Esophagus mucosa (tissue), 1 donor: ENCODE data around the gene SH2D3A. TPM values are rescaled to one million over a fixed set of nuclear protein-coding genes. Genes with fewer than 3 reads are reported as not detected.
A peak's percentile ranks its signal among the peaks of the same experiment; 100 is the strongest.
"Not testable (repeated sequence)": the region's sequence is repeated elsewhere in the genome, so short reads cannot be mapped to it uniquely, and the experiment has no call there.

Experiments used
- ATAC-seq: fragments of 200-7000 bp; cut with Tn5 transposase; one replicate; pipeline ENCODE4 v1.9.1; 2020
- total RNA-seq: library from RNA; stranded (reverse); gene quantifications from one replicate; pipeline ENCODE4 v1.2.4, GENCODE V29; 2023
- donor health status: DM: yes; HTN: yes; CAD: no.

Gene SH2D3A
- total RNA-seq, 1 donor from 2014 or later, result 28.7 TPM

DNA sequence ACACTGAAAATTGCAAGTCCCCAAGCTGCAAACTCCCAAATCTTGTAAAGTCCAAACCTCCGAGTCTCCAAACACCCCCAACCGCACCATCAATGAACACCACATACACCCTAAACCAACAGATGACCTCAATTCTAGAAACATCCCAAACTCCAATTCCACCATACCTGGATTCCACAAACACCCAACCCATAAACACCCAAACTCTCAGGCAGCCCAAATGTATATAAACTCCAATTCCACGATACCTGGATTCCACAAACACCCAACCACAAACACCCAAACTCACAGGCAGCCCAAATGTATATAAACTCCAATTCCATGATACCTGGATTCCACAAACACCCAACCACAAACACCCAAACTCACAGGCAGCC is 47.3 kb downstream of the SH2D3A start:
- ATAC-seq, result no peak

DNA sequence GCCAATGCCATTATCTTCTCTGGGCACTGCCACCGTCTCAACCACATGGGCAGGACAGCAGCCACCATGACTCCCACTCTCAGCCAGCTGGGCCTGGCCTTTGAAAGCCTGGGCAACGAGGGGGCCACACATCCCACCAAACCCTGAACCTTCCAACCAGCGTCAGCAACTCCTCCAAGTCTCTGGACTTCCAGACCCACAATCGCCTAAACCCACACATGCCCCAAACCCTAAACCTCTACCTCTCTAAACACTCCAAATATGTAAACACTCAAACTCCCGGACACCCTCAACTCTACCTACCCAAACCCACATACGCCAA is 47.7 kb downstream of the SH2D3A start:
- no peak for ATAC-seq

DNA sequence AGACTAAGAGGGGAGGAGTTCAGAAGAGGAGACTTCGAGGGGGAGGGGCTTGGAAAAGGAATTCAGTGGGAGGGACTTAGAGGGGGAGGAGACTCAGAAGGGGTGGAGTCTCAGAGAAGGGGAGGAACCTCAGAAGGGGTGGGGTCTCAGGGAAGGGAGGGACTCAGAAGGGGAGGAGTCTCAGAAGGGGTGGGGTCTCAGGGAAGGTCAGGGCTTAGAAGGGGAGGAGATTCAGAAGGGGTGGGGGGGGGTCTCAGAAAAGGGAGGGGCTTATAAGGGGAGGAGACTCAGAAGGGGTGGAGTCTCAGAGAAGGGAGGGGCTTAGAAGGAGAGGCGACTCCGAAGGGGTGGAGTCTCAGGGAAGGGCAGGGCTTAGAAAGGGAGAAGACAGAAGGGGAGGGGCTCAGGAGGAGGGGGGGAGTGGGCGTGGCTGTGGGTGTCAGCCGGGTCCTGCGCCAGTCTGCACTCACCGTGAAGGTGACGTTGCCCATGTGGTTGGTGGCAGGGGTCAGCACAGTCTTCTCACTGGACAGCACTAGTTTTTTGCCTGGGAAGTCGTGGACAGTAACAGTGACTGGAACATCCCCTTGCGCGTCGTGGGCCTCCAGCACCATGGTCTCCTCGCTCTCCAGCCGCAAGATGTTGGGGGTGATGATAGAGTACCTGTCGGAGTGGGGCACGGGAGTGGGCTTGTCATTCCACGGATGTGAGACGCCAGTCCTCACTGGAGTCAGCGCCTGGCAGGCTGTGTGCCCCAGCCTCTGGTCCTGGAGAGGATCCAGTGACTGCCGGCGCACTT is 48.3 kb downstream of the SH2D3A start:
- ATAC-seq, result peak; percentile 20

DNA sequence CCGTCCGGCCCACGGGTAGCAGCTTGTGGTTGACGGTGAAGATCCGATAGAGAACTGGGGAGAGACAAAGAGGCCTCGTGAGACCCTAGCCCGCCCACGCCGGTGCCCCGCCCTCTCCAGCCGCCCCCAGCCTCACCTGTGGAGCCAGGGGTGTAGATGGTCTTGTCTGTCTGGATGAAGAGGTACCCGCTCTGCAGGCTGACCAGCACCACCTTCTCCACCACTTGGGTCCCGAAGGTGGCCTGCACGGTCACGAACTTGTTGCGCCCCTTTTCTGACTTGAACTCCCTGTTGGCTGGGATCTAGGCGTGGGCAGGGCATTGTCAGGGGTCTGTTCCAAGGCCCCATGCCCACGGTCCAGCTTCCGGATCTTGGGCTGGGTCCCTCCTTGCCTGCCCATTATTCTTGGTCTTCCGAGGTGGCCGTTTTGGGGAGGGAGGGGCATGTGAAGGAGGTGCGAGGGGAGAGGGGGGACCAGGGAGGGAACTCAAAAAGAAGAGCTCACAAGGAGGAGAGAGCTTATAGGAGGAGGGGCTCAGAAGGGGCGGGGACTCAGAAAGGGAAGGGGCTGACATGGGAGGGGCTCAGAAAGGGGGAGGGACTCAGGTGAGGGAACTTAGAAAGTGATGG is 49.0 kb downstream of the SH2D3A start:
- ATAC-seq, result no peak

DNA sequence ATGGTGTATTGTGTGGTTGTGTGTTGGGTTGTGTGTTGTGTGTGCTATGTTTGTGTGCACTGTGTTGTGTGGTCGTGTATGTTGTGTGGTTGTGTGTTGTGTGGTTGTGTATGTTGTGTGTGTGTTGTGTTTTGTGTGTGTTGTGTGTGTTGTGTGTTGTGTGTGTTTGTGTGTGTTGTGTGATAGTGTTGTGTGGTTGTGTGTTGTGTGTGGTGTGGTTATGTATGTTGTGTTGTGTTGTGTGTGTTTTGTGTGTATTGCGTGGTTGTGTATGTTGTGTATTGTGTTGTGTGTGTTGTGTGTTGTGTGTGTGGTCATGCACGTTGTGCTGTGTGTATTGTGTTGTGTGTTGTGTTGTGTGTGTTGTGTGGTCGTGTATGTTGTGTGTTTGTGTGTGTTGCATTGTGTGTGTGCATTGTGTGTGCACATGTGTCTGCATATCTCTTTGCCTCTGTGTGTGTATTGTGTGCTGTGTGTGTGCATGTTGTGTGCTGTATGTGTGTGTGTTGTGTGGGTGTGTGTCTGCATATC is 49.7 kb downstream of the SH2D3A start:
- no peak for ATAC-seq

DNA sequence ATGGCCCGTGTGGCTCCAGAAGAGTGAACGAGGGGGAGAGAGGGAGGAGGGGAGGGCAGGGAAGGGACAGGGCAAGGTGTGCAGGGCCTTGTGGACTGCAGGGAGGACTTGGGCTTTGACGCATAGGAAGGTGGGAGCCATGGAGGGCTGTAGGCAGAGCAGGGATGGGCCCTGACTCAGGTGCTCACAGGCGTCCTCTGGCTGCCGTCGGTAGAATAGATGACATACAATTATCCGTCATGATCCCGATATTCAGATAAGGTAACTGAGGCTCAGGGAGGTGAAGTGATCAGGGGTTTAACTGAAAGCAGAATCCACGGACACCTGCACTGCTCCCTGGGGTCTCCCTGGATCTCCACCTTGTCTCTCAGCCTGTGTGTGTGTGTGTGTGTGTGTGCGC is 50.2 kb downstream of the SH2D3A start:
- no peak for ATAC-seq

DNA sequence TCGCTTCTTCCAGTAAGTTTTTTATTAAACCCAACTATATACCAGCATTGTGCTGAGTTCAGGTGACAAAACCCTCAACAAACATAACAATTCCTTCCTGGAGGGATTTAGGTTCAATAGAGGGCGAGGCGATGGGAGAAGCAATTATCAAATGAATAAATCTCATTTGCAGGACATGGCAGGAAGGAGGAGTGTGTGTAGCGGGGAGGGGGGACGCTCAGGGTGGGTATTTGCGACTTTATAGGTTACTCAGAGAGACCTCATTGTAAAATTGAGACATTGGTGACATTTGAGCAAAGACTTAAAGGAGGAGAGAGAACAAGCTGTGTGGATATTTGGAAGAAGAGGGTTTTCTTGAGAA is 50.6 kb downstream of the SH2D3A start:
- ATAC-seq, result no peak

DNA sequence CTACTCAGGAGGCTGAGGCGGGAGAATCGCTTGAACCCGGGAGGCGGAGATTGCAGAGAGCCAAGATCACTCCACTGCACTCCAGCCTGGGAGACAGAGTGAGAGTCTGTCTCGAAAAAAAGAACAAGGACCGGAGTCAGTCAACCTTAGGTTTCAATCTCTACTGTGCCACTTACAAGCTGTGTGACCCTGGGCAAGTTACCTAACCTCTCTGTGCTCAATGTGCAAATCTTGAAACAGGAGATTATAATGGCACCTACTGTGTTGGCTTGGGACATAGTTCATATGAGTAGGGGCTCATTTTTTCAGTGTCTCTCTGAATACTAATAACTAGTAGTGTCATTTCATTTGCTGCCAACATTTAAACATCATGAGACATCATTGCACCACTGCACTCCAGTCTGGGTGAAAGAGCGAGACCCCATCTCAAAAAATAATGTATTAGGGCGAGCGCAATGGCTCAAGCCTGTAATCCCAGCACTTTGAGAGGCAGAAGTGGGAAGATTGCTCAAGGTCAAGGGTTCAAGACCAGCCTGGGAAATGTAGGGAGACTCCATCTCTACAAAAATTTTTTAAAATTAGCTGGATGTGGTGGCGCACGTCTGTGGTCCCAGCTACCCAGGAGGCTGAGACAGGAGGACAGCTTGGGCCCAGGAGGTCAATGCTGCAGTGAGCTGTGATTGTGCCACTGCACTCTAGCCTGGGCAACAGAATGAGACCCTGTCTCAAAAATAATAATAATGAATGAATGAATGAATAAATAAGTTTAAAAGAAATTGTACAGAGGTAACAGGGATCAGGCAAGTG is 52.3 kb downstream of the SH2D3A start:
- no peak for ATAC-seq

DNA sequence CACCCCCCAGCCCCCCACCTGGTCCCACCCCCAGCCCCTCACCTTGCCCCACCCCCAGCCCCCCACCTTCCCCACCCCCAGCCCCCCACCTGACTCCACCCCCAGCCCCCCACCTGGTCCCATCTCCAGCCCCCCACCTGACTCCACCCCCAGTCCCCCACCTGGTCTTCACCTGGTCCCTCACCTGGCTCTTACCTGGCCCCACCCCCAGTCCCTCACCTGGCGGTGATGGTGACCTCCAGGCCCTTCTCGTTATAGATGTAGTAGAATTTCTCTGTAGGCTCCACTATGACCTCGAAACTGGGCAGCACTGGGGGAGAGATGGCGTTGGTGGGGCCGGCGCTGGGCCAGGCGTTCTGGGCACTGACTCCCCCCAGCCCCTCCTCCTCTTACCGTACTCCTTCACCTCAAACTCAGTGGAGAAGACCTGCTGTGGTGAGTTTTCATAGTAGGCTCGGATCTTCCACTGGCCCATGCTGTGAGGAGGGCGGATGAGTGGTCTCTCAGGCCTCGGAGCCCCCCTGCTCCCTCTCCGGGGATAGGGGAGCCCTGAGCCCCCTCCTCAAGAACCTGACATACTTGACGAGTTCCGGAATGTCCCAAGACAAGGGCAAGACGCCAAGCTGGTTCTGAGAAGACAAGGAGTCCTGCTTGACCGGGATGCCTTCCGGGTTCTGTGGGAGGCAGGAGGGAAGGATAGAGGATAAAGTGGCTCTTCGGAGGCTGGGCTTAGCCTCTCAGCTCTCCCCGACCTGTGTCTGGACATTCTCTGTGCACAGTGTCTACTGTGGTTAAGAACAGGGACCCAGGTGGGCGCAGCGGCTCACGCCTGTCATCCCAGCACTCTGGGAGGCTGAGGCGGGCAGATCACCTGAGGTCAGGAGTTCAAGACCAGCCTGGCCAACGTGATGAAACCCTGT is 53.2 kb downstream of the SH2D3A start:
- ATAC-seq, result no peak

DNA sequence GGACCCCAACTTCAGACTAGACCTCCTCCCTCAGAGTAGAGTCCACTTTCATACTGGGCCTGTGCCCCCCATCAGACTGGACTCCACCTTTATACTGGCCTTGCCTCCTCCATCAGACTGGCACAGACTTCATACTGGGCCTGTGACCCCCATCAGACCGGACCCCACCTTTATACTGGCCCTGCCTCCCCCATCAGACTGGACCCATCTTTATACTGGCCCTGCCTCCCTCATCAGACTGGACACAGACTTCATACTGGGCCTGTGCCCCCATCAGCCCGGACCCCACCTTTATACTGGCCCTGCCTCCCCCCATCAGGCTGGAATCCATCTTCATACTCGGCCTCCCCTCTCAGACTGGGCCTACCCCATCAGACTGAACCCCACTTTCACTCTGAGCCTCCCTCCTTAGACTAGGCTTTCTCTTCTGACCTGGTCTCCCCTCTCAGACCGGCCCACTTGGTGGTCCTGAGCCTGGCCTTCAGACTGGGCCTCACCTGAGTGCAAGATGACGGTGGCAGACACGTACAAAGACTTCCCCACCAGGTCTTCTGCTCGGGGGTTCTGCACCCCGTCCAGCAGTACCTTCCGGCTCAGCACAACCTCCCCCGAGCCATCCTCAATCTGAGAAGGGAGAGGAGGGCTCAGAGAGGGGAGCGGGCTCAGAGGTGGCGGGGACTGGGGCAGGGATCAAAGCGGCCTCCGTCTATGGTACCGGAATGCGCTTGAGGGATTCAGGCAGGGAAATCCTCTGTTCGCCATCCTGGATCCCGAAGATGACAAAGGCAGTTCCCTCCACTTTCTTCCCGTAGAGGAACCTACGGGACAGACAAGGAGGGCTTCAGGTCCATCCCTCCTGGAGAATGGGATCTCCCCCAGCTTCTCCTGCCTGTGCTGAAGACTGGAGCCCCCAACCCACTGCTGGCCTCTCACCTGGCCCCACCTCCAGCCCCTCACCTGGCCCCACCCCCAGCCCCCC is 54.3 kb downstream of the SH2D3A start:
- ATAC-seq, result no peak

DNA sequence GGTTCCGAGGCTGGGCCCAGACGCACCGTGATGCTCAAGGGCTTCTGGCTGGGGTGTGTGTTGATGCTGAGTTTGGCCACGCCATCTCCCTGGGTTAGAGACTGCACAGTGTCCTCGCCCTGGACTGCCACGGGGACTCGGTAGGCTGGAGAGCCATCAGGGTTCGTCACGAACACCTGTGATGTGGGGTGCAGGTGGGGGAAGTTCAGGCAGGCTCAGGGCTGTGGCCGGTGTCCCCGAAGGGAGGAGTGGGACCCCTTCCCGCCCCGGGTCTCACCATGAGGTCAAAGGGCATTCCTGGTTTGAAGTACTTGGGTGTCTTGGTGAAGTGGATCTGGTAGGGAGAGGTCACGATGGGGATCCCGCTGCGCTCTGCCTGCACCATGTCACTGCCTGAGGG is 55.0 kb downstream of the SH2D3A start:
- no peak for ATAC-seq

DNA sequence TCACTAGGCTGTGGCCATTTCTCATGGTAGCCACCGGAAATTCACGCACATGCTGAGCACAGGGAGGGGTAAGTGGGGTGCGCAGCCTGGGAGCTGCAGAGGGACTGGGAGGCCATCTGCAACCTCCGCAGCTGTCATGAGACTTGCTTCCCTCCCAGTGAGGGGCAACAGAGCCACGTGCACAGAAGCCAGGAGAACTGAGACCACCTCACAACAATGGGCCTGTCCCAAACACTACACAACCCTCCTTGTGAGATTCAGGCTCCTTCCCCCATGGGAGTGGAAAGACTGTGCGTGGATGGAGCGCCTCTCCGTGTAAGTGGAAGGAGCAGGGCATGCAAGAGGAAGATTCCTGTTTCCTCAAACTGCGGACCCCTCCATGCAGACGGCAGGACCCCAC is 55.6 kb downstream of the SH2D3A start:
- ATAC-seq, result no peak

DNA sequence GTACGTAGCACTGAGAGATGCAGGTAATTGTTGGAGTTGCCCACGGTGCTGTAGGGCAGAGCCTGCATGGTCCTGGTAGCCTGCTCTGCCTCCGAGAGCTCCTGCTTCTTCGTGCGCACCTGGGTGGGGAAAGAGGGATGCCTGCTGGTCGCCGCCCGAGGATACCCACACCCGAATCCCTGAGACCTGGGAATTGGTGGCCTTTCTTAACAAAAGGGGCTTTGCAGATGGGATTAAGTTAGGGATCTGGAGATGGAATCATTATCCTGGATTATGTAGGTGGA is 56.2 kb downstream of the SH2D3A start:
- ATAC-seq, result no peak

DNA sequence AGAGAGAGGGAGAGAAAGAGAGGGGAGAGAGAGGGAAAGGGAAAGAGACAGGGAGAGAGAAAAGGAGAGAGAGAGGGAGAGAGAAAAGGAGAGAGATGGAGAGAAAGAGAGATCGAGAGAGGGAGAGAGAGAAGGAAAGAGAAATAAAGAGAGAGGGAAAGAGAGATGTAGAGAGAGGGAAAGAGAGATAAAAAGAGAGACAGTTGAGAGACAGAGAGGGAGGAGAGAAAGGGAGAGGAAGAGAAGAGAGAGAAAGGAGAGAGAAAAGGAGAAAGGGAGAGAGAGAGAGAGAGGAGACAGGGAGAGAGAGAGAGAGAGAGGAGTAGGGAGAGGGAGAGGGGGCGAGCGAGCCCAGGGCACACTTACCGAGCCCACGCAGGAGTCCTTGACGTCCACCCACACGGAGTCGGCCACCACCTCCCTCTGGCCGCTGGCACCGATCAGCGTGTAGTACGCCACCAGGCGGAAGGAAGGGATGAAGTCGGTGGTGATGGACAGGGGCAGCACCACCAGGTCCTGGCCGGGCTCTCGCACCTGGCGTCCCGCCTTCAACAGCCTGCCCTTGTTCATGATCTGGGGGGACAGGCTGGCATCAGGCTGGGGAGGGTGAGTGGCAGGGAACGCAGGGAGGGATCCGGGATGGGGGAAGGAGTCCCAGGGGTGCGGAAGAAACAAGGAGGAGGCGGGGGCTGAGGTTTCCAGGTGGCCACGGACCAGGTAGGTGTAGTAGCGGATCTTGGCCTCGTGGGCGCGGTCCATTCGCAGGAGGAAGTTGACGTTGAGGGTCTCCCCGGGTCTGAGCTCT is 56.8 kb downstream of the SH2D3A start:
- ATAC-seq, result no peak

DNA sequence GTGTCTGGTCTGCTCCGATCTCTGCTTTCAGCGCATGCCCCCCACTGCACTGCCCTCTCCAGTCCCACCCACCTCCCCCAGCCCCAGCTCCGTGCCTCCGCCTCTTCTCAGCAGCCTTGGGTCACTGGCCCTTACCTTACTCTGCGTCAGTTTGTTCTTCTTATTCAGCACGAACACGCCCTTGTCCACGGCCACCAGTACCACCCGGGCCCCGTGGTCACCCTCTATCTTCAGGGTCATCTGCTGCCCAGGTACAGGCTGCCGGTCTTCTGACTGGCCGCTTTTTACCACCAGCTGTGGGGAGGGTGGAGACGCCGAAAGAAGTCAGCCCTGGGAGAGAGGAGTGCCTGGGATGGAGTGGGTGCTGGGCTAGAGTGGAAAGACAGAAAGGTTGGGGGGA is 57.7 kb downstream of the SH2D3A start:
- no peak for ATAC-seq

DNA sequence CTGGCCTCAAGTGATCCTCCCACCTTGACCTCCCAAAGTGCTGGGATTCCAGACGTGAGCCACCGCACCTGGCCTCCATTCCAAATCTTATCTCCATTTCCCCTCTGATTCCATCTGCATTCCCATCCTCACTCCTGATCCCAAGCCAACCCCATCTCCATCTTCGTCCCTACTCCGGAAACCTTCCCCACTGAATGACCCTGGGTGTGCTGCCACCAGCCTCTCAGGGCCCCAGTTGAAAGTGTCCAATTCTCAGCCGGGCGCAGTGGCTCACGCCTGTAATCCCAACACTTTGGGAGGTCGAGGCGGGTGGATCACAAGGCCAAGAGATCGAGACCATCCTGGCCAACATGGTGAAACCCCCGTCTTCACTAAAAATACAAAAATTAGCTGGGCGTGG is 58.3 kb downstream of the SH2D3A start:
- not testable (repeated sequence) for ATAC-seq

DNA sequence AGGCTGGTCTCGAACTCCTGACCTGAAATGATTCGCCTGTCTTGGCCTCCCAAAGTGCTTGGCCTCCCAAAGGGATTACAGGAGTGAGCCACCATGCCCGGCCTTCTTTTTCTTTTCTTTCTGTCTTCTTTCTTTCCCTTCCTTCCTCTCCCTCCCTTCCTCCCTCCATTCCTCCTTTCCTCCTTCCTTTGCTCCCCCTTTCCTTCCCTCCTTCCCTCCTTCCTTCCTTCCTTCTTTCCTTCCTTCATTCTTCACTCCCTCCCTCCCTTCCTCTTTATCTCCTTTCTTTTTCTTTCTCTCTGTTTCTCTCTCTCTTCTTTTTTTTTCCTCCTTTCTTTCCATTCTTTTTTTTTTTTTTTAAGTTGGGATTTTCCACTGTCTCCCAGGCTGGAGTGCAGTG is 58.9 kb downstream of the SH2D3A start:
- no peak for ATAC-seq

DNA sequence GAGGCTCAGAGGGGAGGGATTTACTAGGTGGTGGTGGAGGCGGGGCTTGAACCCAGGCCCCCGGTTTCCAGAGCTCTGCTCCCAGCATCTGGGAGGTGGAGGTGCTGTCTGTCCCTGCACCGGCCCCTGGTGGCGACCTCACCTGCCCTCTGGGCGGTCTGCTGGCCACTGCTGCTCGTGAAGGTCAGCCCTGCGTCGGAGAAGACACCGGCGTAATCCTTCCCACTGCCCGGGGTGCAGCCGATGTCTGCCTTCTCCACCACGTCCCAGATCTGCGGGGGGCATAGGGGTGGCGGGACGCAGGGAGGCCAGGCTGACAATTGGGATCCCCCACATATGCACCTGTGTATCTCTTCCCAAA is 59.6 kb downstream of the SH2D3A start:
- ATAC-seq, result no peak

DNA sequence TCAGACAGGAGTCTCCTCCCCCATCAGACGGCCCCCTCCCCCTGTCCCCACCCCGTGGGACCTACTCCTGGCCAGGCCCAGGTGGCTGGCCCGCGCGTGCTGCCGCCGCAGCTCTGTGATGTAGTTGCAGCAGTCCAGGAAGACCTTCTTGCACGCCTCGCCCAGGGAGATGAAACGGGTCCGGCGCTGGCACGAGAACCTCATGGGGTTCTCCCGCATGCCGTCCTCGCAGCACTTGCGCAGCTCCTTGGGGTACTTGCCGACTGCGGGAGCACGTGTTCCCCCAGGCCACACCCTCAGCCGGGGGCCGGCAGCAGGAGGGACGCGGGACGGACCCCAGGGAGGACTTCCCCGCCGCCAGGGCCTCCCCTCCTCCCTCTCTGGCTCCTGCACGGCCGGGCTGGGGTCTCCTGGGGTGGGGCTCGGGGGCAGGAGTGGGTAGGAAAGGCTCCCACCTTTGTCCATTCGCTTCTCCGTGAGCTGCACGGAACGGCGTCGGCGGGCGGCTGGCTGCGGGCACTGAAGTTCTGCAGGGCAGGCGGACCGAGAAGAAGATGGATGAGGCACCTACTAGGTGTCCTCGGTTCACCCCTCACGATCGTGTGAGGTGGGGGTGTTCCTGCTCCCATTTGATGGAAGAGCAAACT is 60.1 kb downstream of the SH2D3A start:
- ATAC-seq, result no peak

DNA sequence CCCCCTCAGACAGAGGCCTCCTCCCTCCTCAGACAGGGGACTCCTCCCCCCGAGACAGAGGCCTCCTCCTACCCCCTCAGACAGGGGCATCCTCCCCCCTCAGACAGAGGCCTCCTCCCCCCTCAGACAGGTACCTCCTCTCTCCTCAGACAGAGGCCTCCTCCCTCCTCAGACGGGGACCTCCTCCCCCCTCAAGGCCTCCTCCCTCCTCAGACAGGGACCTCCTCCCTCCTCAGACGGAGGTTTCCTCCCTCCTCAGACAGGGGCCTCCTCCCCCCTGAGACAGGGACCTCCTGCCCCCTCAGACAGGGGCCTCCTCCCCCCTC is 60.6 kb downstream of the SH2D3A start:
- ATAC-seq, result peak; percentile 41
